Aorta (tissue), 5 donors: Measurements from ENCODE around the gene CCM2. TPM values are rescaled to one million over a fixed set of nuclear protein-coding genes. Genes with fewer than 3 reads are reported as not detected.

Experiments
- ATAC-seq: fragments of 200-7000 bp; cut with Tn5 transposase; one replicate; pipeline ENCODE4 v1.9.1; 2022; ENCODE audit warnings: moderate library complexity; ENCODE audit not compliant: low FRiP score
- DNase-seq, 2 donors: peaks; one replicate each; pipeline ENCODE4 v3.0.0-alpha.2; 2020
- H3K27ac ChIP-seq, 2 donors: one replicate each; pipeline ENCODE4 v1.5.1; 2013; ENCODE audit warnings: low read length in 2 of 2, mild to moderate bottlenecking in 2 of 2, moderate library complexity in 2 of 2, control low read depth in 1 of 2, inconsistent platforms in 1 of 2, low read depth in 1 of 2
- H3K27me3 ChIP-seq, 2 donors: one replicate each; pipeline ENCODE4 v1.6.1; 2013; ENCODE audit warnings: control low read depth in 1 of 2, low read length in 1 of 2, mild to moderate bottlenecking in 1 of 2, moderate library complexity in 1 of 2; ENCODE audit not compliant: insufficient read depth in 2 of 2, control insufficient read depth in 1 of 2
- H3K36me3 ChIP-seq, 2 donors: one replicate each; pipeline ENCODE4 v1.6.1; 2013; ENCODE audit warnings: control low read depth in 1 of 2, low read length in 1 of 2, mild to moderate bottlenecking in 1 of 2; ENCODE audit not compliant: insufficient read depth in 2 of 2, control insufficient read depth in 1 of 2
- H3K4me1 ChIP-seq, 2 donors: one replicate each; pipeline ENCODE4 v1.6.1; 2013; ENCODE audit warnings: low read length in 2 of 2, control low read depth in 1 of 2, mild to moderate bottlenecking in 1 of 2, moderate library complexity in 1 of 2; ENCODE audit not compliant: insufficient read depth in 2 of 2, control insufficient read depth in 1 of 2
- H3K4me3 ChIP-seq, 2 donors: one replicate each; pipeline ENCODE4 v1.5.1; 2013; ENCODE audit warnings: low read length in 2 of 2, control low read depth in 1 of 2, mild to moderate bottlenecking in 1 of 2
- H3K9me3 ChIP-seq: one replicate; pipeline ENCODE4 v1.6.1; 2013; ENCODE audit warnings: mild to moderate bottlenecking, low read length; ENCODE audit not compliant: control insufficient read depth
- WGBS, 2 donors: extraction: QIAGEN DNeasy Blood & Tissue Kit; methylation state at CpG; one replicate each; pipeline ENCODE4 v1.1.7; 2013; 5-methylcytosine and 5-hydroxymethylcytosine counted together
- intact Hi-C, 2 donors: fragments of 100-400 bp; cut with DNase I; formaldehyde crosslinking; loops; one replicate each; pipeline versions ENCODE4 v1.14.2 to v1.15.0; 2022
- long read RNA-seq, 2 donors: library from polyadenylated mRNA; unstranded; transcript quantifications; one replicate each; pipeline ENCODE4 v2.0.0, GENCODE V29; 2020 to 2021
- polyA plus RNA-seq, 2 donors: library from polyadenylated mRNA; stranded (reverse); fragments of 200-250 nt; gene quantifications; one replicate each; pipeline ENCODE4 v1.2.3, GENCODE V29; 2013
- total RNA-seq, 2 donors: library from RNA; stranded (reverse); fragmentation: NEBNext Ultra II Directional; extraction: Animal tissue kit (Norgen Biotek cat#: 25700); gene quantifications; one replicate each; pipeline ENCODE4 v1.2.1, GENCODE V29; 2021
- donor health status: healthy with polysubstance abuse.
- donor health status: Bipolar disorder and iron deficiency.
- donor health status: DM: no; HTN: no; CAD: no.
- donor health status: DM: no; HTN: no; CAD: no.
- donor health status: DM: yes; HTN: yes; CAD: no.

The CCM2 gene
- total RNA-seq, result 10 to 100 TPM; 38.6 to 49.1 TPM
- 10 to 100 TPM; 32.7 to 41.5 TPM for polyA plus RNA-seq
- long read RNA-seq, donor 1, transcript CCM2-201 (10 exons, 1,894 nt), result major isoform, 23 of 59 reads
- long read RNA-seq, donor 1, partial matches to known transcripts, result 8 of 59 reads
- long read RNA-seq, donor 1, other reads (novel, unspliced or antisense), result 16 of 59 reads
- long read RNA-seq, donor 2, transcript CCM2-218 (9 exons, 1,719 nt), result minor isoform, 20 of 108 reads
- long read RNA-seq, donor 2, transcript CCM2-201 (10 exons, 1,894 nt), result major isoform, 54 of 108 reads
- long read RNA-seq, donor 2, partial matches to known transcripts, result 8 of 108 reads
- long read RNA-seq, donor 2, other reads (novel, unspliced or antisense), result 23 of 108 reads

- DNase-seq, result peak; percentile 78 to 86
- H3K4me3 ChIP-seq, result peak within 1 kb of the TSS; percentile 96 to 99
- intact Hi-C loops, result no loop called here
- H3K4me1 ChIP-seq, result no peaks in the 10 kb centered on the region
- no peaks in the 10 kb centered on the region for H3K36me3 ChIP-seq
- no peak for ATAC-seq
- peak within 1 kb of the TSS; percentile 59 to 88 for H3K27ac ChIP-seq
- H3K27me3 ChIP-seq, result no peaks in the 10 kb centered on the region
- H3K9me3 ChIP-seq, result no peaks in the 10 kb centered on the region
- 1% methylated on average over 50 to 76 of the region's 77 CpGs for WGBS, 2 donors
Measured at GRCh38 chr7:45000093-45001032, at the start of gene CCM2. Gene CCM2, plus strand, starts transcription at chr7:45000201. Its CDS starts 133 bp downstream, at chr7:45000334.

- intact Hi-C loops, result no loop called here
- DNase-seq (no peak), ATAC-seq (no peak)
- H3K36me3 ChIP-seq, result no peaks in the 10 kb centered on the region
- H3K27ac ChIP-seq, result no peak overlapping the region
- H3K27me3 ChIP-seq, result no peaks in the 10 kb centered on the region
- H3K9me3 ChIP-seq, result no peaks in the 10 kb centered on the region
- 96 to 97% methylated on average over 2 of the region's 2 CpGs for WGBS, 2 donors
- no peak overlapping the region for H3K4me3 ChIP-seq
- no peaks in the 10 kb centered on the region for H3K4me1 ChIP-seq
Measured at GRCh38 chr7:44953156-44953555, 46.8 kb upstream of the CCM2 start.

DNA sequence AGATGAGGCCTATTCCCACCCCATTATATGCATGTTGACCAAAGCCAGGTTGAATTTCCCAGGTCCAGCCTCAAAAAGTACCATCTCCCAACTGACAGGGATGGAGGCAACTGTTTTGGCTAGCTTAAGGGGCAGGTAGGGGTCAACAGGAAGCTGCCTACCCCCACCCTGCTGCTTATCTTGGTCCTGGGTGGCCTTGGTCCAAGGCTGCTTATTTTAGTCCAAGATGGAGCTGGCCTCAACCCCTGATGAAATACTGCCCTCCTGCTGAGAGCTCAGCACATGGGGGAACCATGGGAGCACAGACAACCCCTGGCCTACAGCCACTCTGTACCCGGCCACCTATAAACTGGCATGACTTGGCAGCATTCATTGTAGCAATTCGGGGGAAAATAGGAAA lies 44.3 kb upstream of the CCM2 start:
- intact Hi-C loops, result no loop called here
- no peak for DNase-seq

DNA sequence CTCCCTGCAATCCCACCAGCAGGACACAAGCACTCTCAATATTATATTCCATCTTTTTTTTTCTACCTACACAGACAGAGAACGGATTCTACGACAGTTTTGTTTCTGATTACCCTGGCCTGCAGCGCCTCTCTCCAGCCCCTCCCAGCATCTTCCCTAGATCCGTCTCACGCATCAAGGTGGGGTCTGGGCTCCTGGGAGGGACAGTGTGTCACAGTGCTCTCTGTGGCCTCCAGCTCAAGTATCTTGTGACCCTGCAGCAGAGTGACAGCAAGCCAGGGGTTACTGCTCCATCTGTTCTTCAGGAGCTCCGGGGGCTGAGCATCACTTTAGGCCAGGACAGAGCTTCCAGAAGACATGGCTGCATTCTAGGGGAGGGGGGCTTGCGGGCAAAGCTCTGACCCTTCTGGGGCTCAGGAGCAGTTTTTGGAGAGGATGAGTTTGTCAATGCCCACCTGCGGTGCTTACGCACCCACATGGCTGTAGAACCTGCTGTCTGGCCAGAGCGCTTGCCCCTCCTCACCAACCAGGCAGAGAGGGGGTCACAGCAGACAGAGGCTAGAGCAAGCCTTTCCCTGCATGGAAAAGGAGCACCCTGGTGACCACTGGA lies 43.7 kb upstream of the CCM2 start:
- Histone ChIP-seq H3K9me3 (no peaks in the 10 kb centered on the region), H3K27ac (no peak overlapping the region), H3K27me3 (no peaks in the 10 kb centered on the region), H3K36me3 (no peaks in the 10 kb centered on the region), H3K4me3 (no peak overlapping the region), H3K4me1 (no peaks in the 10 kb centered on the region)
- ATAC-seq (no peak), DNase-seq (no peak)
- intact Hi-C loops, result no loop called here
- 87 to 90% methylated on average over 10 of the region's 10 CpGs for WGBS, 2 donors

More for the DNA sequence above, 44.3 kb upstream of the CCM2 start:
- Histone ChIP-seq H3K27me3 (no peaks in the 10 kb centered on the region), H3K36me3 (no peaks in the 10 kb centered on the region), H3K4me1 (no peaks in the 10 kb centered on the region), H3K9me3 (no peaks in the 10 kb centered on the region), H3K27ac (no peak overlapping the region), H3K4me3 (no peak overlapping the region)
- 52 to 54% methylated on average over 2 of the region's 2 CpGs for WGBS, 2 donors
- no peak for ATAC-seq

- Histone ChIP-seq H3K27me3 (no peaks in the 10 kb centered on the region), H3K9me3 (no peaks in the 10 kb centered on the region), H3K4me1 (no peaks in the 10 kb centered on the region), H3K27ac (no peak overlapping the region), H3K4me3 (no peak overlapping the region), H3K36me3 (no peaks in the 10 kb centered on the region)
- ATAC-seq (no peak), DNase-seq (no peak)
- intact Hi-C loops, result no loop called here
- 65 to 72% methylated on average over 8 of the region's 8 CpGs for WGBS, 2 donors
Measured at GRCh38 chr7:44958645-44959344, 41.2 kb upstream of the CCM2 start.

- H3K9me3 ChIP-seq, result no peaks in the 10 kb centered on the region
- H3K27ac ChIP-seq, result no peak overlapping the region
- DNase-seq (peak in 1 of 2 donors; percentile 22), ATAC-seq (no peak)
- no peaks in the 10 kb centered on the region for H3K27me3 ChIP-seq
- no peaks in the 10 kb centered on the region for H3K4me1 ChIP-seq
- whole genome bisulfite sequencing, 2 donors, result 66 to 73% methylated on average over 8 of the region's 8 CpGs
- no peak overlapping the region for H3K4me3 ChIP-seq
- H3K36me3 ChIP-seq, result no peaks in the 10 kb centered on the region
- intact Hi-C loops, result no loop called here
Measured at GRCh38 chr7:44959433-44959951, 40.5 kb upstream of the CCM2 start.

DNA sequence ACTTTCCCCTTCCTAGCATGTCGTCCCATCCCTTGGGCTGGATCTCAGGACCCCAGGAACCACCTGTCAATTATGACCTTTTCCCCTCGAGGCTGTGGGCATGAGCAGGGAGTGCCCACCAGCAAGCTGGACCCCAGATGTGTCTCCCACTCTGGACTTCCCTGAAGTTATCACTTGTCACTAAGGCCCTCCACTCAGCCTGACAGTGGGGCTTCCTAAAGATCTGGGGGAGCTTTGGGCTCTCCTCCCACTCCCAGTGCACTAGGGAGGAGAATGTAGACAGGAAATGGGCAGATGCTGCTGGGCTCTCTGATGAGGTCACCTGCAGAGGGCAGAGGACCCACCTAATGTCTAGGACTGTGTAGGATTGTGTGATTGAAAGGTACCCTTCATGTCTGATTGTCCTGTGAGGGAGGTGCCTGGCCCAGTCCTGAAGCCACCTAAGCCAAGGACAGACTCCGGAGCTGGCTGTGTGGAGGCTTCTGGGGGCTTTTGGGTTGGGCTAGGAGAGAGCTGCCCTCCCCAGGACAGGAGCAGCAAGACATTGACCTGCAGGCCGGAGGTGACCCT lies 39.9 kb upstream of the CCM2 start:
- Histone ChIP-seq H3K27me3 (no peaks in the 10 kb centered on the region), H3K4me1 (no peaks in the 10 kb centered on the region), H3K36me3 (no peaks in the 10 kb centered on the region), H3K9me3 (no peaks in the 10 kb centered on the region), H3K4me3 (no peak overlapping the region), H3K27ac (no peak overlapping the region)
- WGBS, 2 donors, result 79 to 89% methylated on average over 4 of the region's 4 CpGs
- intact Hi-C loops, result loop anchor here in 1 of 2 donors (10.0 kb wide), 1 partner anchor 175 kb away; no protein-coding TSS in a partner anchor
- ATAC-seq (no peak), DNase-seq (peak in 1 of 2 donors; percentile 42)
